K562 treated with DMSO at 1 percent for 48 hours (cell line): ENCODE results near the gene YBX2. TPM values are rescaled to one million over a fixed set of nuclear protein-coding genes. Genes with fewer than 3 reads are reported as not detected.

Experiments used
- total RNA-seq: library from RNA; unstranded; fragments of 300-600 nt; gene quantifications from 2 replicates; pipeline ENCODE4 v1.2.3, GENCODE V29; 2022; ENCODE audit warnings: low replicate concordance; ENCODE audit errors: extremely low read depth

Gene YBX2
- not detected in 2 replicates for total RNA-seq

DNA sequence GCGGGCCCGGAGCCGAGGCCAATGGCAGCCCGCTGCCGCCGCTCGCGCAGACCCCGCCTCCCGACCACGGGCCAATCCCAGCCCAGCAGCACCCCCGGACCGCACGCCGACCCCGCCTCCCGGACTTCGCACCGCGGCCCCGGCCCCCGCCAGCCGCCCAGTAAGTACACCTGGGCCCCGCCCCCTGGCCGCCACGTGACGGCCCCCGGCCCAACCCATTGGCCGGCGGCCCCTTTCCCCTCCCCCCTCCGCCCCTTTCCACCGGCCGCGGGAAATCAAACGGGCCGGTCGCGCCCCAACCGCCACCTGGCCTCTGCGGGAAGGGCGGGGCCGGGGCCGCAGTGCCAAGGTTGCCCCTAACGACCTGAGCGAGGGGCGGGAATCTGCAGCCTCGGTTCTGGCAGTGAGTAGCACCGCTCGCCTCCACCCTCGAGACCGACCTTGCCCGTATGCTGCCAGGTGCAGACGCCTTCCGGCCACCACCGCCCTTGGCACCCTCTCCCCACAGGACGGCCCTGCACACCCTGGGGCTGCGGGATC is at the start of gene YBX2:
YBX2 (minus strand) TSS at position 26 of the 540 bp plus-strand sequence. CDS start 139 bp downstream, outside the sequence.

DNA sequence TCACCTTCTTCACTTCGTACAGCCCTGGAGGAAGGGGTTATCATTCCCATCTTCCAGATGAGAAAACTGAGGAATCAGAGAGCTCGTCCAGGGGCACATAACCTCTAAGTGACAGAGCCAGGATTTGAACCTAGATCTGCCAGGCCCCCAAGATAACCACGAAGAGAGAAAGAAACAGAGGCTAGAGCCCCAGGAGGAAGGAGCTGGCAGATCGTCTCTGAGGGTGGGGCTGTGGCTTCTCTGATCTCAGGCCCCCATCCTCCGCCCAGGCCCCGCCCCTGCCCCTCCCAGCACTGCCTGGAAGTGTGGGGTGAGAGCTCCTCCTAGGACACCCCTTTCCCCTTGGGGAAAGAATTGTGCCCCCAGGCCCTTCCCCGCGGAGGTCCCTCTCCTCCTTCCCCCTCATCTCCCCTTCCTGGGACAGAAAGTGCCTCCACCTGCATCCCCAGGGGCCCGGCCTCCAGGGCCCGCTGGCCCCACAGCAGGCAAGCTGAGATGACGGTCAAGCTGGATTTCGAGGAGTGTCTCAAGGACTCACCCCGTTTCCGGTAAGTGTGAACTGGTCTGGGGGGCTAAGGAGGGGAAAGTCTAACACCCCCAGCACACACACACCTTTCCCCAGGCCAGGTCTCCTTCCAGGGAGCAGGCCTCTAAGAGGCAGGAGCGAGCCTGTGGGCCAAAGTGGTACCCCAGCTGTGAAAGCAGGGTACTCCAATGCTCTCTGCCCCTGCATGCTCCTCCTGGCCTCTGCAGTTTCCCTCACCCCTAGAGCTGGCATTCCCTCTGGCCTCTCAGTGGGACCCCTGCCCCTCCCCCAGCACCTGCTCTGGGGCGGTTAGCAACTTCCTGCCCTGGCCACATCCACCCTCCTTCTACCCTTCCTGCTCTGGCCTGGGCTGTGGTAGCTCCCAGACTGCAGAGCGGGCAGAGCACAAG is 42.1 kb upstream of the YBX2 start, which contains the start of gene ACAP1:
ACAP1 (plus strand) TSS at position 290 of the 936 bp plus-strand sequence; CDS start at position 496, 206 bp downstream.

GRCh38 chr17:7328840-7329373 is 34.5 kb upstream of the YBX2 start, which contains the start of gene NEURL4:
Gene NEURL4 (minus strand): TSS chr17:7329335. CDS start chr17:7329312, 23 bp downstream.

DNA sequence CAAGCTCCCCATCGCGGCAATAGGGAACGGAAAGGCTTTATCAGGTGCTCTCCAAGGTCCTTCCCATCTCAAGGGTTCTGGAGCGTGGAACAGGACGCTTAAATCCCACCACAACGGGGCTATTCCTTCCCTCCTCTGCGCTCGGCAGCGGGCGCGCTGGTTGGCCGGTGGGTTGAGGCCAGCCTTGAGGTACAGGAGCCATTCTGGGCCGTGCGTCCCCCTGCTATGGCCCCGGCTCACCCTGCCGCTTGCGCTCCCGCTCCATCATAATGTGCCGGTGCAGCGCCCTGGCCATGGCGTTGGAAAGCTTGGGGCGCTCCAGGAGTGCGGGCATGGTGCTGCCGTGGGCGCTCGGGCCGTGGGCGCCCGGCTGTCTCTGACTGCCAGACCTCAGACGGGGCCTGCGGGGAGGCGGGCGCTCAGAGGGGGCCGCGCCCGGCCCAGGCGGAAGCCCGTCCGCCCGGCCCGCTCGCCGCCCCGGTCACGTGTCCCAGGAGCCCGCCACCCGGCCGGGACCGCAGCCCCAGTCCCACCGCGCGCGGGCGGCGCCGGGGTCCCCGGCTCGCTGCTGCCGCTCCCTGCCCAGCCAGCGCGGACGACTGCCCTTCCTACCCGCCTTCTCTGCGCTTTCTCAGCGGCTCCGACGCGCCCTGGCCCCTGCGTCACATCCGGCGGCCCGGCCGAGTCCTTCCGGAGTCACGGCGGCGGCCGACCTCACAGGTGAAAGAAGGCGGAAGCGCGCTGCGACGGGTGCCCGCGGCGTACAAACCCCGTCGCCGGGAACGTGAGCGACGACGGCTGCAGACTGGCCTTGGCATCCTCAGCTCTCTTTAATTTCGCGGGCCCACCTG is 20.5 kb upstream of the YBX2 start, which contains the start of gene GPS2:
GPS2 (minus strand) TSS at position 642 of the 851 bp plus-strand sequence; CDS start at position 334, 308 bp downstream.

DNA sequence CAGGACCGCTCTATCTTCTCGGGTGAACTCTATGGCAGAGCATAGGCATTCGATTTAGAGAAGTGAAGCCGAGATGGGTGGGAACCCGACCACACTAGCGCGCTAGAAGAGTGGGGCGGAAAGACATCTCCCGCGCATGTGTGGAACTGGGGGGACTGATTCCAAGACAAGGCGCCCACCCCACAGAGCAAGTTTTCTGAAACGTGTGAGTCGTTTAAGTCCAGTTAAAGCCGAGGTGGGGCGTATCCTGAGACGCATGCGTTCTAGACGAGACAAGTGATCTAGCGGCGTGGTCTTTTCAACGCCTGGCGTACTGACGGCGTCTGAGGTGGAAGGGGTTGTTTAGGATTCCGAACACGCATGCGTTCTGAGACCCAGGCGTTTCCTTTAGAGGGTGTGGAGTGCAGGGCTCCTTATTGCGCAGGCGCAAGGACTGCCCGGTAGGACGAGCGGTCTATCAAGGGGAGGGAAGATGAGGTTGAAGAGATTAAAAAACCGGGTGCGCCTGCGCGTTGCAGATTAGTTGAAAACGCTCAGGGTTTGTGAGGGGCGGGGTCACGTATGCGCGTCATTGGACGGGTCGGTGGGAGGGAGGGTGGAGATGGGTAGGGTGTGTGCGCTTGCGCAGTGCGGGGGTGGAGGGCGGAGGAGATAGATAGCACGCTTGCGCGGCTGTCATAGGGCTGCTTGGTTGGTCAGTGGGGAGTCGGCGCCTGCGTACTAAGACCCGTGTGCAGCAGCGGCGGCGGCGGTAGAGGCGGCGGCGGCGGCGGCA is 12.7 kb upstream of the YBX2 start, which contains the start of gene EIF5A:
EIF5A (plus strand) TSS at position 718 of the 775 bp plus-strand sequence. CDS start 2,008 bp downstream, outside the sequence.

GRCh38 chr17:7281074-7281952 is 13.1 kb downstream of the YBX2 start, which contains the start of gene SLC2A4:
Gene SLC2A4 (plus strand): TSS chr17:7281718. CDS start chr17:7281935, 217 bp downstream.

DNA sequence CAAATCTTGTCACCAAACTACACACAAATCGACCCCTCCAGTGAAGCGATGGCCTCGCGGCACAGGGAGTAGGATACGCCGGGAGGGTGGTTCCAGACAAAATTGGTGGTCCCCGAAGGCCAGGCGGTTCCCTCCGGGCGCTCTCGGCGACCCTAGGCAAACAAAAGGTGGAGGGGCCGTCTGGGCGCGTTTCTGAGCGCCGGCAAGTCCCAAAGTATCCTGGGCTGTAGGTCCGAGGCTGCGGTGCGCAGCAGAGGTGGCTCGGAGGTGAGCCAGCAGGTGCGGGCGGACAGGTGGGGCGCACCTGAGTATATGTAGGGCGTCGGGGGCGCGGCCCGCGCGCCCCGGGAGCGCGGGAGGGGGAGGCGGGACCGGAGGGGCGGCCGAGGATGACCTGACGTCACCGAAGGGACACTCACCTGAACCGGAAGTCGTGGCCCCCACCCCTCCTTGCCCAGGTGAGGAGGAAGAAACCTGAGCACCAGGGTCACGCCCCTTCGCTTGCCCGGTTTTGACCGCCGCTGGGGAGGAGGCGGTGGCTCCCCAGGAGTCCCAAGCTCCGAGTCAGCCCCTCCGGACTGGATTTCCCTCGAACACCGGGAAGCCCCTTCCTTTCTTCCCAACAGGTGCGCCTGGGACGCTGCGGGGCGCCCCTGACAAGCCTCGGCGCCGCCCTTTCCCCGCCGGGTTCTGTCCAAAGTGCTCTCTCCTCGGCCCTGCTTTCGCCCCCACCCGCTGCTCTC is 32.1 kb downstream of the YBX2 start, which contains the start of gene CLDN7:
CLDN7 (minus strand) TSS at position 287 of the 743 bp plus-strand sequence. CDS start 435 bp downstream, outside the sequence.

DNA sequence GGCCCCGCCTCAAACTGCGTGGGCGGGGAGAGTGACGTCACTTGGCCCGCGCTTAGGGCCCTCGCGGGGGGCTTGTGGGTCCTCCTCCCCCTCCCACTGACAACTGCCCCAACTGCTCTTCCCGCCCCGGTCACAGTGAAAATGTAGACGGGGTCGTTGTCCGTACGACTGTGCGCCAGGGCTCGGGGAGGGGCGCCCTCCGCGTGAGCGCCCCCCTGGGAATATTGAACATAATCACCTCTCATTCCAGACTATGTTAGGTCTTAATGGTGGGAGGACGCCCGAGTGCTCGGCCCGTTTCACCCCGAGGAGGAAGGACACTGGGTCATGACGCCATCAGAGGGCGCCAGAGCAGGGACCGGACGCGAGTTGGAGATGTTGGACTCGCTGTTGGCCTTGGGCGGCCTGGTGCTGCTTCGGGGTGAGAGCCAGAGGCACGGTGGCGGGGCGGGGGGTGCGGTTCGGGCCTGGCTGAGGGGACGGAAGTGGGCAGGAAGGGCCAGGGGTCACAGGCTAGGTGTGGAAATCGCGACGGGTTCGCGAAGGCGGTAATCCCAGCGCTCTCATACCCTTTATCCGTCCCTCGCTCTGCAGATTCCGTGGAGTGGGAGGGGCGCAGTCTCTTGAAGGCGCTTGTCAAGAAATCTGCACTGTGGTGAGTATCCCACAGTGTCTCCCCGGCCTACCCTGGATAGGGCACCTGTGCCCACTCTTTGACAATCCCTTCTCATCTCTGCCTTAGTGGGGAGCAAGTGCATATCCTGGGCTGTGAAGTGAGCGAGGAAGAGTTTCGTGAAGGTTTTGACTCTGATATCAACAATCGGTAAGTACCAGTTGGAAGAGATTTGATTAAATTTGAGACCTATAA is 42.0 kb downstream of the YBX2 start, which contains the start of gene ELP5:
ELP5 (plus strand) TSS at position 40 of the 868 bp plus-strand sequence; CDS start at position 376, 336 bp downstream.

DNA sequence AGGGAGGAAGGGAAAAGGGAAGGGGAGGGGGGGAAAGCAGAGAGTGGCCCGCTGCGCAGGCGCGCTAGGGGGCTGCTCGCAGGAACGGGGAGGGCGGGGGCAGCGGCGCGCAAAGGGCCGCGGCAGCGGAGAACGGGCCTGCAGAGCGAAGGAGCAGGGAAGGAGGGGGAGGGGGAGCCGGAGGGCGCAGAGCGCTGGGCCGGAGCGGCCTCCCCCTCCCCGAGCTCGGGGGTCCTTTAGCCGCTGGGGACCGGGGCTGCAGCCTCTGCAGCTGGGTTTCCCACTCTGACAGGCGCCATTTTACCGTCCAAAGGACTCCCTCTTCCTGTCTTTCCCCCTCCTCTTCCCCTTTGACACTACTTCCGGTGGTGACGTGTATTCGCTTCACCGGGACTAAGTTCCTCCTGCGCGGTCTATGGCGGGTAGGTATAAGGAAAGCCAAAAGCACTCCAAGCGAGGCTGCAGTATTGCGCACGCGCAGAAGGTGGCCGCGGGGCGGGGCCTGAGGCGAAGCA is 42.7 kb downstream of the YBX2 start, which contains the start of gene CTDNEP1:
CTDNEP1 (minus strand) TSS at position 74 of the 515 bp plus-strand sequence. CDS start 438 bp downstream, outside the sequence.

DNA sequence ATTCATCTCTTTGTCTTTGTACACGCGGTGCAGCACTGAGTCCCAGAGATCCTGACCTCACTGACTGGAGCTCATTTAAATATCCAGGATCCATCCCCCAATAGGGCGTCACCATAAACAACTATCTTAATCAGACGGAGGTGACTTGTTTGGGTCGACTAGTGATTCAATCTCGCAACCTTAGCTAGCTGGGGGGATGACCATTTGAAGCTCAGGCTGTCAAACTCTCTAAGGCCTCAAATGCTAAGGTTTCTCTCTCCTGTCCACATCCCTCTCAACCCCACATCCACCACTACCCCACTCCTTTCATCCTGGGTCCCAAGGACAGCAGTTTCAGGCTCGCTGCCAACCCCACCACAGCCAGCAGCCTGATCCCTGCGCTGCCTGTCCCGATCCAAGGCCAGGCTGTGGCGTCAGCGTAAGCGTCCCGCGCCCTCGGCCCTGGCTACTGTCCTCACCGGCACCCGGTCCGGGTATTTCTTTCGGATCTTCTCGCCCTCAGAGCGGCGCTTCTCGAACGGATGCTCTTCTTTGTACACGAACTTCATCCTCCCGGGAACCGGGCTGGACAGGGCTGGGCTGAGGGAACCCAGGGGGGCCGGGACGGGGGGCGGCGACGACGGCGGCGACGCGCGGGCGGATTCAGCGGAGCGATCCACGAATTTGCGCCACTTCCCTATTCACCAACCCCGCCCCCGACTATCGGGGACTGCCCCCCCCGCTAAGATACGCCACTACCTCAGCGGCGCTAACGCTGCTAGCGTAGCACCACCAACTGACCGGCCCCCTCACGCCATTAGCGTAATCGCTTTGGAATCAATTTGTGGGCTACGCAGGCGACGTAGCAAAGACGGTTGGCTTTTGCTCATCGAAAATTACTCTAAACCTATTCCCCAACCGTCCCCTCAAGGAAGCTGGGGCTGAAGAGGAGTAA is 52.4 kb downstream of the YBX2 start, which contains the start of gene GABARAP:
GABARAP (minus strand) TSS at position 667 of the 934 bp plus-strand sequence; CDS start at position 548, 119 bp downstream.

GRCh38 chr17:7239091-7240027 is 55.1 kb downstream of the YBX2 start, which contains the start of gene PHF23:
Gene PHF23 (minus strand): TSS chr17:7239457. CDS start chr17:7239279, 178 bp downstream.

